ENCODE results near the gene CD302.

DNA sequence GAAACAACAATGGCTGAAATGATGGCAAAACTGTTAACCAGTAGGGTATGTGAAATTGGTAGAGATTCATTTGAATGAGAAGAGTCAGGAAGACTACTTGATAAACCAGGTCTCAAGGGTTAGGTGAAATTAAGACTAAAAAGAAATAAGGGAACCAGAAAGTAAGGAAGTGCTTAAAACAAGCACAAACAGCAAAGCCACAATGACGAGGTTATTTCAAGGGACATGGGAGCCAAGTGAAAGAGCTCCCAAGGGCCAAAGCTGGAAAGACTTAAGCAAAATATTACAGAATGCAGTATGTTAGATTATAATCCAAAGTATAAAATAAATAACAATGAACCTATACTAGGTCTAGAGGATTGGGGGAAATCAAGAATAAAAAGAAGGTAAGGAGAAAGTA, 19.3 kb upstream of the CD302 start:
- TF ChIP-seq FOXM1 (IDR thresholded peaks at IDR 0.05; ENCODE audit: low read depth, low read length): no peak
- TF ChIP-seq TCF7 (IDR thresholded peaks at IDR 0.05; ENCODE audit: borderline replicate concordance): no peak
- no peak for TF ChIP-seq POLR2AphosphoS5 (IDR thresholded peaks at IDR 0.05; ENCODE audit: low read length)
